WTC11 (cell line): ENCODE results near the gene FAM76B. TPM values are rescaled to one million over a fixed set of nuclear protein-coding genes. Genes with fewer than 3 reads are reported as not detected.

Source experiments
- ATAC-seq: fragments of 200-7000 bp; cut with Tn5 transposase; 2 replicates; pipeline ENCODE4 v1.10.0; 2021; ENCODE audit warnings: mild to moderate bottlenecking, moderate library complexity
- CTCF ChIA-PET: fragments of 300-600 bp; sonication (Branson Sonifier 250); formaldehyde crosslinking; loops from one replicate; lab custom pipeline; 2021; ENCODE audit warnings: antibody characterized with exemption; lab: Charles Lee
- POLR2A ChIA-PET: fragments of 350-600 bp; sonication (Branson Sonifier 250); formaldehyde crosslinking; loops from one replicate; lab custom pipeline; 2021; ENCODE audit warnings: antibody characterized with exemption; lab: Charles Lee
- DNase-seq: peaks from one replicate; pipeline ENCODE4 v3.0.0; 2021; ENCODE audit warnings: low spot score
- H3K27ac Mint-ChIP-seq: 2 replicates; pipeline ENCODE4 v1.8.0; 2021; ENCODE audit warnings: mixed read lengths
- H3K27me3 Mint-ChIP-seq: 2 replicates; pipeline ENCODE4 v1.8.0; 2021; ENCODE audit warnings: low read depth, mild to moderate bottlenecking, moderate library complexity, mixed read lengths
- H3K36me3 Mint-ChIP-seq: 2 replicates; pipeline ENCODE4 v1.8.0; 2021; ENCODE audit warnings: mixed read lengths
- H3K4me1 Mint-ChIP-seq: 2 replicates; pipeline ENCODE4 v1.8.0; 2022; ENCODE audit warnings: mixed read lengths
- H3K4me3 Mint-ChIP-seq: 2 replicates; pipeline ENCODE4 v1.8.0; 2021; ENCODE audit warnings: mild to moderate bottlenecking, moderate library complexity, mixed read lengths
- H3K9me3 Mint-ChIP-seq: 2 replicates; pipeline ENCODE4 v1.8.0; 2021; ENCODE audit warnings: mixed read lengths
- AFF4 ChIP-seq: sonication (generic); formaldehyde crosslinking; IDR thresholded peaks from 2 replicates; pipeline ENCODE4 v1.8.1; 2023; ENCODE audit warnings: mild to moderate bottlenecking, missing genetic modification reagents, borderline replicate concordance
- CREB1 ChIP-seq: sonication (generic); formaldehyde crosslinking; IDR thresholded peaks from 2 replicates; pipeline ENCODE4 v1.8.0; 2023; ENCODE audit warnings: mild to moderate bottlenecking, missing genetic modification reagents
- FOXP1 ChIP-seq: sonication (generic); formaldehyde crosslinking; IDR thresholded peaks from 2 replicates; pipeline ENCODE4 v1.8.0; 2022; ENCODE audit warnings: missing genetic modification reagents, mild to moderate bottlenecking, moderate library complexity, borderline replicate concordance
- FOXP4 ChIP-seq: sonication (generic); formaldehyde crosslinking; IDR thresholded peaks from 2 replicates; pipeline ENCODE4 v1.8.0; 2022; ENCODE audit warnings: mild to moderate bottlenecking, missing genetic modification reagents
- GRHL2 ChIP-seq: fragments of 250-450 bp; sonication (Bioruptor Pico); IDR thresholded peaks from 2 replicates; pipeline ENCODE4 v1.8.0; 2022; ENCODE audit warnings: mild to moderate bottlenecking, moderate library complexity; ENCODE audit not compliant: insufficient replicate concordance, severe bottlenecking
- SMAD3 ChIP-seq: sonication (generic); formaldehyde crosslinking; IDR thresholded peaks from 2 replicates; pipeline ENCODE4 v1.8.0; 2022; ENCODE audit warnings: missing genetic modification reagents, mild to moderate bottlenecking, borderline replicate concordance
- SOX15 ChIP-seq: fragments of 250-450 bp; sonication (Bioruptor Pico); IDR thresholded peaks from 2 replicates; pipeline ENCODE4 v1.9.0; 2021; ENCODE audit warnings: mild to moderate bottlenecking
- STAT6 ChIP-seq: sonication (generic); formaldehyde crosslinking; conservative IDR thresholded peaks from 2 replicates; pipeline ENCODE4 v1.8.1; 2023; ENCODE audit warnings: mild to moderate bottlenecking, low read depth, missing genetic modification reagents, moderate library complexity
- TCF7 ChIP-seq: sonication (generic); formaldehyde crosslinking; IDR thresholded peaks from 2 replicates; pipeline ENCODE4 v1.8.0; 2022; ENCODE audit warnings: mild to moderate bottlenecking, low read depth, missing genetic modification reagents, moderate library complexity
- ZNF219 ChIP-seq: sonication (generic); formaldehyde crosslinking; IDR thresholded peaks from 2 replicates; pipeline ENCODE4 v1.8.0; 2023; ENCODE audit warnings: missing genetic modification reagents, mild to moderate bottlenecking, borderline replicate concordance
- ZNF396 ChIP-seq: fragments of 250-450 bp; sonication (Bioruptor Pico); IDR thresholded peaks from 2 replicates; pipeline ENCODE4 v1.8.0; 2021; ENCODE audit warnings: mild to moderate bottlenecking, moderate library complexity, borderline replicate concordance
- ZSCAN18 ChIP-seq: fragments of 250-450 bp; sonication (Bioruptor Pico); IDR thresholded peaks from 2 replicates; pipeline ENCODE4 v2.1.2; 2022; ENCODE audit warnings: mild to moderate bottlenecking, moderate library complexity
- total RNA-seq: library from RNA; stranded (reverse); gene quantifications from 3 replicates; pipeline ENCODE4 v1.2.3, GENCODE V29; 2021
- TF ChIP-seq, protein P1 (sequence below): sonication (generic); formaldehyde crosslinking; IDR thresholded peaks from 2 replicates; pipeline ENCODE4 v1.8.1; 2023; ENCODE audit warnings: mild to moderate bottlenecking, missing genetic modification reagents, moderate library complexity
- TF ChIP-seq, protein P2 (sequence below): sonication (generic); formaldehyde crosslinking; IDR thresholded peaks from 2 replicates; pipeline ENCODE4 v1.8.1; 2022; ENCODE audit warnings: low read depth, mild to moderate bottlenecking, moderate library complexity, missing genetic modification reagents, borderline replicate concordance
- TF ChIP-seq, protein P3 (sequence below): sonication (generic); formaldehyde crosslinking; IDR thresholded peaks from 2 replicates; pipeline ENCODE4 v1.8.1; 2023; ENCODE audit warnings: mild to moderate bottlenecking, missing genetic modification reagents

The FAM76B gene
- total RNA-seq, 1 experiment from 2014 or later, result 30.0 TPM

- TF ChIP-seq, protein P1, sequence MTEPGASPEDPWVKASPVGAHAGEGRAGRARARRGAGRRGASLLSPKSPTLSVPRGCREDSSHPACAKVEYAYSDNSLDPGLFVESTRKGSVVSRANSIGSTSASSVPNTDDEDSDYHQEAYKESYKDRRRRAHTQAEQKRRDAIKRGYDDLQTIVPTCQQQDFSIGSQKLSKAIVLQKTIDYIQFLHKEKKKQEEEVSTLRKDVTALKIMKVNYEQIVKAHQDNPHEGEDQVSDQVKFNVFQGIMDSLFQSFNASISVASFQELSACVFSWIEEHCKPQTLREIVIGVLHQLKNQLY (CRISPR knock-in tag), result no peak
- TF ChIP-seq FOXP1 (CRISPR knock-in tag), result no peak
- no peak for TF ChIP-seq ZNF219 (CRISPR knock-in tag)
- Mint-ChIP-seq H3K27ac (0 out of 2 replicates have a peak overlapping the region, but pooled peaks have one; percentile 5), H3K36me3 (no peaks in the 10 kb centered on the region), H3K27me3 (no peaks in the 10 kb centered on the region), H3K4me3 (no peak overlapping the region), H3K9me3 (no peaks in the 10 kb centered on the region), H3K4me1 (no peaks in the 10 kb centered on the region)
- CTCF ChIA-PET, result interaction anchor here (0.6 to 3.1 kb wide), 4 partner anchors 31 to 670 kb away, joined by 3 to 10 read pairs (median 3); partner anchors contain the start of gene SRSF8
- DNase-seq, result no peak
- no peak for ATAC-seq
- POLR2A ChIA-PET, result no interaction called here
Measured at GRCh38 chr11:95736355-95736754, 53.2 kb downstream of the FAM76B start.

- no peak for ATAC-seq
- POLR2A ChIA-PET, result interaction anchor here (0.6 kb wide), 1 partner anchor 1003 kb away, joined by 3 read pairs; no protein-coding TSS in a partner anchor
- H3K9me3 Mint-ChIP-seq, result peaks cover 4% of the 10 kb centered on the region; the same call in 1 of the 2 replicates
- CTCF ChIA-PET, result interaction anchor here (0.6 to 0.9 kb wide), 2 partner anchors 8 to 582 kb away, joined by 3 read pairs; no protein-coding TSS in a partner anchor
- no peaks in the 10 kb centered on the region for H3K27me3 Mint-ChIP-seq
- DNase-seq, result no peak
- H3K4me1 Mint-ChIP-seq, result no peaks in the 10 kb centered on the region
- H3K27ac Mint-ChIP-seq, result no peak overlapping the region
- no peaks in the 10 kb centered on the region for H3K36me3 Mint-ChIP-seq
- no peak overlapping the region for H3K4me3 Mint-ChIP-seq
- TF ChIP-seq TCF7 (no peak), STAT6 (CRISPR knock-in tag) (no peak), FOXP4 (CRISPR knock-in tag) (no peak), AFF4 (no peak), SOX15 (CRISPR knock-in tag) (no peak), GRHL2 (CRISPR knock-in tag) (no peak), ZSCAN18 (CRISPR knock-in tag) (no peak), CREB1 (CRISPR knock-in tag) (no peak), SMAD3 (CRISPR knock-in tag) (no peak), ZNF396 (CRISPR knock-in tag) (no peak)
- TF ChIP-seq, protein P2, sequence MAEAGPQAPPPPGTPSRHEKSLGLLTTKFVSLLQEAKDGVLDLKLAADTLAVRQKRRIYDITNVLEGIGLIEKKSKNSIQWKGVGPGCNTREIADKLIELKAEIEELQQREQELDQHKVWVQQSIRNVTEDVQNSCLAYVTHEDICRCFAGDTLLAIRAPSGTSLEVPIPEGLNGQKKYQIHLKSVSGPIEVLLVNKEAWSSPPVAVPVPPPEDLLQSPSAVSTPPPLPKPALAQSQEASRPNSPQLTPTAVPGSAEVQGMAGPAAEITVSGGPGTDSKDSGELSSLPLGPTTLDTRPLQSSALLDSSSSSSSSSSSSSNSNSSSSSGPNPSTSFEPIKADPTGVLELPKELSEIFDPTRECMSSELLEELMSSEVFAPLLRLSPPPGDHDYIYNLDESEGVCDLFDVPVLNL (CRISPR knock-in tag), result no peak
- TF ChIP-seq, protein P3, sequence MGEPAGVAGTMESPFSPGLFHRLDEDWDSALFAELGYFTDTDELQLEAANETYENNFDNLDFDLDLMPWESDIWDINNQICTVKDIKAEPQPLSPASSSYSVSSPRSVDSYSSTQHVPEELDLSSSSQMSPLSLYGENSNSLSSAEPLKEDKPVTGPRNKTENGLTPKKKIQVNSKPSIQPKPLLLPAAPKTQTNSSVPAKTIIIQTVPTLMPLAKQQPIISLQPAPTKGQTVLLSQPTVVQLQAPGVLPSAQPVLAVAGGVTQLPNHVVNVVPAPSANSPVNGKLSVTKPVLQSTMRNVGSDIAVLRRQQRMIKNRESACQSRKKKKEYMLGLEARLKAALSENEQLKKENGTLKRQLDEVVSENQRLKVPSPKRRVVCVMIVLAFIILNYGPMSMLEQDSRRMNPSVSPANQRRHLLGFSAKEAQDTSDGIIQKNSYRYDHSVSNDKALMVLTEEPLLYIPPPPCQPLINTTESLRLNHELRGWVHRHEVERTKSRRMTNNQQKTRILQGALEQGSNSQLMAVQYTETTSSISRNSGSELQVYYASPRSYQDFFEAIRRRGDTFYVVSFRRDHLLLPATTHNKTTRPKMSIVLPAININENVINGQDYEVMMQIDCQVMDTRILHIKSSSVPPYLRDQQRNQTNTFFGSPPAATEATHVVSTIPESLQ (CRISPR knock-in tag), result no peak
- TF ChIP-seq, protein P1 (CRISPR knock-in tag), result no peak
Measured at GRCh38 chr11:95734009-95734572, 55.5 kb downstream of the FAM76B start.
